ENCODE data around the gene SLC7A1.
A peak's percentile ranks its signal among the peaks of the same experiment; 100 is the strongest.
"Not testable (repeated sequence)": the region's sequence is repeated elsewhere in the genome, so short reads cannot be mapped to it uniquely, and the experiment has no call there.

Gene SLC7A1

GRCh38 chr13:29595380-29596063 lies at the start of gene SLC7A1:
TSS of gene SLC7A1 (minus strand) at chr13:29595688. CDS start at chr13:29536188, 59,500 bp downstream.
- DNase-seq: peak; percentile 86

- DNase-seq: no peak
Measured at GRCh38 chr13:29640665-29641064, 45.2 kb upstream of the SLC7A1 start.

DNA sequence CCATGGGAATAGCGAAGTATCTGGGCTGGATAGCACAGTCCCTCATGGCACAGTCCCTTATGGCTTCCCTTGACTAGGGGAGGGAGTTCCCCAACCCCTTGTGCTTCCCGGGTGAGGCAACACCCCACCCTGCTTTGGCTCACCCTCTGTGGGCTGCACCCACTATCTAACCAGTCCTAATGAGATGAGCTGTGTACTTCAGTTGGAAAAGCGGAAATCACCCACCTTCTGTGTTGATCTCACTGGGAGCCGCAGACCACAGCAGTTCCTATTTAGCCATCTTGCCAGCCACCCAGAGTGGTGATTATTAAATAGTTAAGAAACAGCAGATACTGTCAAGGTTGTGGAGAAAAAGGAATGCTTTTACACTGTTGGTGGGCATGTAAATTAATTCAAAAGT lies 41.3 kb upstream of the SLC7A1 start:
- not testable (repeated sequence) for DNase-seq

DNA sequence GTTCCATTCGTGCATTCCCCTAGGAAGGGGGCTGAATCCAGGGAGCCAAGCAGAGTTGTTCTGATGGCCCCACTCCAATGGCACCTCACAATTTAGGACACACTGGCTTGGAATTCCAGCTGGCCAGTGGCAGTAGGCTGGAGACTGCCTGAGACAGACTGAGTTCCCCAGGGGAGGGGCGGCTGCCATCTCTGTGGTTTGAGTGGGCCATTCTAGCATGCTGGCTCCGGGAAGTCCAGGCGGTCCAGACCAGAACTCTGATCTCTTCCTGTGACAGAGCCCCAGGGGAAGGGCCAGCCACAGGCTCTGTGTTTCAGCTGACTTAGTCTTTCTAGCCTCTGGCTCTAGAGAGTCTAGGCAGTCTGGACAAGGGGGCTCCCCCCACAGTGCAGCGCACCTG lies 29.5 kb upstream of the SLC7A1 start:
- no peak for DNase-seq

- DNase-seq: no peak
Measured at GRCh38 chr13:29621841-29622240, 26.4 kb upstream of the SLC7A1 start.

DNA sequence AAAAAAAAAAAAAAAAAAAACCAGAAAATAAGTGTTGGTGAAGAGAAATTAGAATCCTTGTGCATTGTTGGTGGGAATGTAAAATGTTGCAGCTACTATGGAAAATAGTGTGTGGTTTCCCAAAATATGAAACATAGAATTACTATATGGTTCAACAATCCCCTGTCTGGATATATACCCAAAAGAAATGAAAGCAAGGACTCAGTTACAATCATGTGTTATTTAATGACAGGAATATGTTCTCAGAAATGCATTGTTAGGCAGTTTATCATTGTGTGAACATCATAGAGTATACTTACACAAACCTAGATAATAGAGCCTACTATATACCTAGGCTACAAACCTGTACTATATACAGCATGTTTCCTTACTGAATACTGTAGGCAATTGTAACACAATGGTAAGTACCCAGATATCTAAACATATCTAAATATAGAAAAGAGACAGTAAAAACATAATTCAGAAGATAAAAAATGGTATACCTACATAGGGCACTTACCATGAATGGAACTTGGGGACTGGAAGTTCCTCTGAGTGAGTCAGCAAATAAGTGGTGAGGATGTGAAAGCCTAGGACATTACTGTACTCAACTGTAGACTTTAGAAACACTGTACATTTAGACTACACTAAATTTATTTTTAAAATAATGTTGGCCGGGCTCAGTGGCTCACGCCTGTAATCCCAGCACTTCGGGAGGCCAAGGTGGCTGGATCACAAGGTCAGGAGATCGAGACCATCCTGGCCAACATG lies 25.7 kb upstream of the SLC7A1 start:
- no peak for DNase-seq

DNA sequence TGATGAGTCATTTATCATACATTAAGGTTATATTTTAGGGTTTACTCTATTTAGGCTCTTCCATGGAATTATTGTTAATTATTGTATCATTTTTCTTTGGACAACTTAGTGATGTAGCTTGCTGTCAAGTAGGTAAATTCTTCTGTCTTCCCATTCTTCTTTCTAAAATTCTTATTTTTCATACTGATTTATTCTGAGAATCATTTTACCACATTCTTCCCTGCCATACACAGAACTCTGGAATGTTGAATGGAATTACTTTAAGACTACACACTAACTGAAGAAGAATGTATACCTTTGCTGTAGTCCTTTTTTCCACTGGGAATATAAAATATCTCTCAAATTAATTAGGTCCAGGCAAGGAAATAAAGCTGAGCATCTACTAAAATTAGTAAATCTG lies 24.5 kb upstream of the SLC7A1 start:
- DNase-seq: no peak

- no peak for DNase-seq
Measured at GRCh38 chr13:29613101-29613500, 17.6 kb upstream of the SLC7A1 start.

DNA sequence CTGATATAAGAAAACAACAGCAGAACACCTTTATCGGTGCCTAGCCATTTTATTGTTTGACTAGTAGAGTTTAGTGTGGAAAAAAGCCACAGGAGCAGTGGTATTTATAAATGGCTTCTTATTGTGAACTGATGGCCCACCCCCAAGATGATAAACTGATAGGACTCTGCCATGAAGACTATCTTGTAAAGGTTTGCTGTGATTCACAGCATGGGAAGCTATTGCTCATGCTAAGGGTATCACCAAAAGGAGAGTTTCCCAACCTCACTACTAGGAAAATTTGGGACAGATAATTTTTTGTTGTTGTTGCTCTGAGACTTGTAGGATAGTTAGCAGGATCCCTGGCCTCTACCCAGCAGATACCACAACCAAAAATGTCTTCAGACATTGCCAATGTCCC lies 12.0 kb upstream of the SLC7A1 start:
- DNase-seq: no peak

DNA sequence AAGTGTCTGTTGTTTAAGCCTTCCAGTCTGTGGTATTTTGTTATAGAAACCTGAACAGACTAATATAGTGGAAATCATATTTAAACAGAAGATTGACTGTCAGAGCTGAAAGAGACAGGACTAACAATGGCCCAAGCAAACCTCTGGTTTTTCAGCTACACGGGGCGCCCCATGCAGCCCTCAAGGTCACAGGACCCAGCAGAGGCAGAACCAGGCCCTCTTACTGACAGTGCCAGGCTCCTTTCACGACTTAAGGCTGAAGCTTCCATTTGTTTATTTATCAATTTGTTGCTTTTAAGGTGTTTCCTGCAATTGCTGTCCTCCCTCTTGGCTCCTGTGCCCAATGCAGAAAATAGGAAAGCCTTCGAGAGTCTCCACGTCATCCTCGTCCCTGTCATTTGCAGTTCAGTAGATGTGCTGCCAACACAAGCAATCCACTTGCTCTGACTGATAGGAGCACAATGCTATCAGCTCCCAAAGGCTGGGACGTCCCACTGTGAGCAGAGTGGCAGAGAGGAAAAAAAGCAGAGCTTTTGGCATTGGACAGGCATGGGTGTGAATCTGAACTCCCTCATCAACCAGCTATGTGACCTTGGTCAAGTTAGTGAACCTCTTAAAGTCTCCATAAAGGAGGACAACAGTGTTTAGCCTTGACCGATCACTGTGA lies 10.5 kb upstream of the SLC7A1 start:
- DNase-seq: no peak

DNA sequence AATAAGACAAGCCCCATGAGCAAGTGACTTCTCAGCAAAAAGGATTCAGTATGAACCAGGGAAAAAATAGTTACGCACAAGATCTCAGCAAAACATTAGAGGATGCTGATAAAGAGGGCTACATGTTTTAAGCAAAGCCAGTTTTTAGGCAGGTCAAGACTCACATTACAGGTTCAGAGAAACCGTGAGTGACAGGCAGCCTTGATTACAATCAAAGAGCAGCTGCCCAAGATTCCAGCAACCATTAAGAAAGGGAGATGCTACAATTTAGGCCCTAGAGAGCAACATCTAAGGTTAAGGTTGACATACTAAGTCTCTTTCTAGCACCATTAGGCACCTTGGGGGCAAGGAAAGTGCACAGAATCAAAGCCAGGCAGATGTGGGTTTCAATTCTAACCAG lies 2.8 kb upstream of the SLC7A1 start:
- DNase-seq: no peak

GRCh38 chr13:29597706-29598105 lies 2.2 kb upstream of the SLC7A1 start:
- peak; percentile 45 for DNase-seq

DNA sequence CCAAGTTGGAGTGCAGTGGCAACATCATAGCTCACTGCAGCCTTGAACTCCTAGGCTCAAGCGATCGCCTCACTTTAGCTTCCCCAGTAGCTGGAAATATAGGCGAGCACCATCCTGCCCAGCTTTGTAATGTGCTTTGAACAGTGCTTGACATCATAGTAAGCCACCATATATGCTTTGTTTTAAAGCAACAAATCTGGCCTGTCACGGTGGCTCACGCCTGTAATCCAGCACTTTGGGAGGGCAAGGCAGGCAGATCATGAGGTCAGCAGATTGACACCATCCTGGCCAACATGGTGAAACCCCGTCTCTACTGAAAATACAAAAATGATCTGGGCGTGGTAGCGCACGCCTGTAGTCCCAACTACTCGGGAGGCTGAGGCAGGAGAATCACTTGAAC lies 1.8 kb upstream of the SLC7A1 start:
- no peak for DNase-seq

- DNase-seq: no peak
Measured at GRCh38 chr13:29596064-29596418, 553 bp upstream of the SLC7A1 start.

GRCh38 chr13:29594710-29595379 lies 643 bp downstream of the SLC7A1 start:
- peak; percentile 72 for DNase-seq

- peak; percentile 48 for DNase-seq
Measured at GRCh38 chr13:29594303-29594709, 1.2 kb downstream of the SLC7A1 start.

- DNase-seq: no peak
Measured at GRCh38 chr13:29593605-29594297, 1.7 kb downstream of the SLC7A1 start.

DNA sequence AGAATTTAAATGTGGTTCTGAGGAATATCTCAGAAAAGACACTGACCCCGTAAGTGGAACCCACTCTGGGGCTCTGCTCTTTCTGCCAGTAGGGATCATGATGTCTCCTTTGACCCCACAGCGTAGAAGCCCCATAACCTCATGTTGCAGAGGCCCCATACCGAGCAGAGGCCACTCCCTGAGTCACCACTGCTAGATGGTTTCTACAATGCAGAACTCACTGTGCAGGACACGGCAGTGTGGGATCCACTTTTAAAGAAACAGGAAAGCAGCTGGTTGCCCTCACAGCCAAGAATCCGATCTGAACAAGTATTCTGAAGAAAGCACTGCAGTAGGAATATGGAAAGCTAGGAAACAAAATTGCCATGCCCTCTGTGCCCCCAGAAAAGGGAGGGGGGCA lies 4.2 kb downstream of the SLC7A1 start:
- DNase-seq: no peak

DNA sequence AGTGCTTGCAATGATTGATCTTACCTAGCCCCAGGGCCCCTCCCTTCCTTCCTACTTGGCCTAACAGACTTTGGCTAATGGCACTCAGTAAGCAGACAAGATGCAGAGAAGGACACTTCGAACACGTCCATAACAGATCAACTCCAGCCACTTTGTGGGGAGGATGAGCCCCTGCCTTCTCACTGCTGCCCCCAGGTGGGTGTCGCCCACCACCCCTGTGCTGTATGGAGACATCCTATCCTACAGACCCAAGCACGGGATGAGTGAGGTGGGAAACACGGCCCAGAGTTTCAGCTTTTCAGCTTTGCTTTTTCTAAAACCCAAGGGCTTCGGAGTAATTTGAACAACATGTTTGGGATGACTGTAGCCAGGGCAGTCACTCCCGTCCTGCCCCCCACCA lies 5.5 kb downstream of the SLC7A1 start:
- no peak for DNase-seq

DNA sequence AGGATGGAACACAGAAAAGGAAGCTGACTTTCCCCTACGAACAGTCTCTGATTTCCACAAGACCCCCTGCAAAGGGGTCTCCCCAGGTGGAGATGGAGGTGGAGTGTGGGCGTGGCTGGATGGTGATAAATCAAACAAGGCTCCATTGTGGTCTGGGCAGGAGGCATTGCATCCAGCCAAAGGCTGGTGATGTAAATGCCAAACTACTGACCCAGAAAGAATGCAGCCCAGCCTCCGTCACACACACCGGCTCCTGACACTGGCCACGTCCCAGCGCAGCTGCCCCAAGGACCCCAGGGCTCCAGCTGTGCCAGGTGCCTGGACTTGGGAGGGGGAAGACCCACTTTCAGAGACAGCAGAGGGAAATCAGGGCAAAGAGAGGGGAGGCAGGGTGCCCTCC lies 6.3 kb downstream of the SLC7A1 start:
- no peak for DNase-seq

GRCh38 chr13:29587645-29588044 lies 7.8 kb downstream of the SLC7A1 start:
- no peak for DNase-seq

DNA sequence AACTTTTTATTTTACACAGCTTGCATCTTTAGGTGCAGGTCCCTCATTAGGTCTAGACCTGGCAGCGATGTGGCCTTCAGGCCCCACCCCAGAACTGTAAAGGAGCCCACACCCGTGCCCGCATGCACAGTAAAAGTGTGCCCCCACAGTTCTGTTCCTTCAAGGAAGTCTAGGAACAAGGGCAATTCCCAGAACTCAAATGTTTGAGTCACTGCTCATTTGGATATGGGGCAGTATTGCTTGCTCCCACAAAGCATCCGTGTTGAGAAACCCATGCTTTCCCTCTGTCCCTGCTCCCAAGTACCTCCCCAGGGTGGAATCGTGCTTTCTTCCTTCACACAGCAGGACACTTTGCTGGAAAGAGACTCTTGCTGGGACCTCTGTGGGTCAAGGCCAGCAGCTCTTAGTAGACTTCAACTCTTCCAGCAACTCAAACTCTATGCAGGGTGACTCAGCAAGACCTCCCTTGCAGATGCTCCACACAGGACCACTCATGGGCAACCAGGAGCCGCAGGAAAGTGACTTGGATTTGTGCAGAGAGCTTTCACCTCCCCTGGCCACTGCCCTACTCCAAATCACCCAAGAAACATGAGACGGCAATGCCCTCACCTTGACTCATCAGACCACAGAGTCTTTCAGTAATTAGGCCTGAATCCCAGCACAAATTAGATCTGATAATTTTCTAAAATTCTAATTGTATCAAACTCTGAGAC lies 12.3 kb downstream of the SLC7A1 start:
- no peak for DNase-seq

Data from femur (tissue), 1 donor.